Skeletal muscle tissue (tissue), 4 donors: ENCODE data around the gene C2CD4D. TPM values are rescaled to one million over a fixed set of nuclear protein-coding genes. Genes with fewer than 3 reads are reported as not detected.

Experiments
- H3K27ac ChIP-seq: one replicate; pipeline ENCODE4 v1.7.0; 2013; ENCODE audit warnings: mild to moderate bottlenecking, low read depth, low read length, inconsistent platforms
- H3K27me3 ChIP-seq, 3 donors: one replicate each; pipeline ENCODE4 v1.7.0; 2013; ENCODE audit warnings: low read length in 3 of 3; ENCODE audit not compliant: control insufficient read depth in 3 of 3, insufficient read depth in 3 of 3
- H3K36me3 ChIP-seq, 3 donors: one replicate each; pipeline ENCODE4 v1.7.0; 2013; ENCODE audit warnings: low read length in 3 of 3; ENCODE audit not compliant: control insufficient read depth in 3 of 3, insufficient read depth in 3 of 3
- H3K4me1 ChIP-seq, 3 donors: one replicate each; pipeline ENCODE4 v1.7.0; 2013; ENCODE audit warnings: low read length in 3 of 3, mild to moderate bottlenecking in 3 of 3; ENCODE audit not compliant: control insufficient read depth in 3 of 3, insufficient read depth in 3 of 3
- H3K4me3 ChIP-seq, 3 donors: one replicate each; pipeline ENCODE4 v1.7.0; 2013; ENCODE audit warnings: low read length in 3 of 3
- H3K9ac ChIP-seq, 3 donors: one replicate each; pipeline ENCODE4 v1.7.0; 2013; ENCODE audit warnings: low read length in 3 of 3, mild to moderate bottlenecking in 3 of 3, moderate library complexity in 2 of 3, low read depth in 1 of 3
- H3K9me3 ChIP-seq, 3 donors: one replicate each; pipeline ENCODE4 v1.7.0; 2013; ENCODE audit warnings: low read length in 3 of 3; ENCODE audit not compliant: control insufficient read depth in 3 of 3
- total RNA-seq: library from RNA; depleted of rRNA; stranded (reverse); fragments of >200 nt; gene quantifications from one replicate; pipeline ENCODE4 v1.2.3, GENCODE V29; 2014
- donor health status: Osteomylitis.

C2CD4D gene
- total RNA-seq, 1 donor from 2014 or later = not detected

DNA sequence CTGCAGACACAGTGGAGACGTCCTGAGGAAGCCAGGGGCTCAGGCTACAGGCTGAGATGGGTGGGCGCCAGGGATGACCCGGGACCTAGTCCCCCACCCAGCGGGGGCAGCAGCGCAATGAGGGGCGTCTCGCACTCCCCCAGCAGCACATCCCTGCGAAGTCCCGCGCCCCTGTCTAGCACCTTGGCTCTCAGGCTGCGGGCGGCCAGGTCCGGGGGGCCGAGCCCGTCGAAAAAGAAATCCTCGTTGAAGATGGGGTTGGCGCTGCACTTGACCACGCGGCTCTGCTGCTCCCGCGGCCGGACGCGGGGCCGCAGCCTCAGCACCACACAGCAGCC is 1.8 kb downstream of the C2CD4D start:
- Histone ChIP-seq H3K9ac (peak overlapping the region in 1 of 3 donors; percentile 60), H3K27ac (no peak overlapping the region), H3K36me3 (no peaks in the 10 kb centered on the region), H3K4me1 (peaks cover 15 to 35% (median 24%) of the 10 kb centered on the region in 3 donors), H3K27me3 (peaks cover 19 to 40% (median 34%) of the 10 kb centered on the region in 3 donors), H3K9me3 (no peaks in the 10 kb centered on the region), H3K4me3 (peak overlapping the region in 2 of 3 donors; percentile 49 to 58)

DNA sequence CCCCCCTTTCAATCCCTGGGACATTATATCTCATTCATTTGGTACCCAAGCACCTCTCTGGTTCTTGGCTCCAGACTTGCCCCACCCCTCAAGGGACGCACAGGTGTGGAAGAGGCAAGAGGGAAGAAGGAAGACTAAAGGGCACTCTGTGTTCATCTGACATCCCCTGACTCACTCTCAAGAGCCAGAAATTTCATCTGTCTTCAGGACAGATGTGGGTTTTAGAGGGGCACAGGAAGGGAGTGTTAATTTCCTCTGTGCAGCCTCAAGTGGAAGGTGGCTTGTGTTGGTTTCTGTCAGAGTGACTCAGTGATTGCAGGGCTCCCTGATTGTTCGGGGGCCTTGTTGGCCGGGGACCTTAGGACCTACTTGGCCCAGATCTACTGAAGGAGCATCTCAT is 2.4 kb downstream of the C2CD4D start:
- H3K4me3 ChIP-seq = no peak overlapping the region
- H3K9ac ChIP-seq = no peak overlapping the region
- H3K27me3 ChIP-seq = peaks cover 19 to 40% (median 34%) of the 10 kb centered on the region in 3 donors
- H3K27ac ChIP-seq = no peak overlapping the region
- peaks cover 20 to 42% (median 29%) of the 10 kb centered on the region in 3 donors for H3K4me1 ChIP-seq
- no peaks in the 10 kb centered on the region for H3K36me3 ChIP-seq
- no peaks in the 10 kb centered on the region for H3K9me3 ChIP-seq

DNA sequence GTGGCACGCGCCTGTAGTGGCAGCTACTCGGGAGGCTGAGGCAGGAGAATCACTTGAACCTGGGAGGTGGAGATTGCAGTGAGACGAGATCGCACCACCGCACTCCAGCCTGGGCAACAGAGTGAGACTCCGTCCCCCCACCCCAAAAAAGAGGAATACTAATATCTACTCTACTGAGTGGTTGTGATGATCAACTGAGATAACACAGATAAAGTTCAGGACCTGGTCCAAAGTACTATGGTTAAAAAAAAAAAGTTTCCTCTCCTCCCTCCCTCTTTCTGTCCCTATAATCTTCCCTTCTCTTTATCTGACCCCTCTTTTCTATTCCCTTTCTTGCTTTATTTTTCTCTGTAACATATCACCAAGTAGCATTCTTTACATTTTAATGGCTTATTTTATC is 4.0 kb downstream of the C2CD4D start:
- H3K4me3 ChIP-seq = no peak overlapping the region
- H3K9me3 ChIP-seq = no peaks in the 10 kb centered on the region
- peaks cover 25 to 57% (median 38%) of the 10 kb centered on the region in 3 donors for H3K4me1 ChIP-seq
- H3K27me3 ChIP-seq = peaks cover 19 to 34% (median 33%) of the 10 kb centered on the region in 3 donors
- no peak overlapping the region for H3K9ac ChIP-seq
- peaks cover 0 to 2% (median 0%) of the 10 kb centered on the region in 3 donors for H3K36me3 ChIP-seq
- no peak overlapping the region for H3K27ac ChIP-seq

DNA sequence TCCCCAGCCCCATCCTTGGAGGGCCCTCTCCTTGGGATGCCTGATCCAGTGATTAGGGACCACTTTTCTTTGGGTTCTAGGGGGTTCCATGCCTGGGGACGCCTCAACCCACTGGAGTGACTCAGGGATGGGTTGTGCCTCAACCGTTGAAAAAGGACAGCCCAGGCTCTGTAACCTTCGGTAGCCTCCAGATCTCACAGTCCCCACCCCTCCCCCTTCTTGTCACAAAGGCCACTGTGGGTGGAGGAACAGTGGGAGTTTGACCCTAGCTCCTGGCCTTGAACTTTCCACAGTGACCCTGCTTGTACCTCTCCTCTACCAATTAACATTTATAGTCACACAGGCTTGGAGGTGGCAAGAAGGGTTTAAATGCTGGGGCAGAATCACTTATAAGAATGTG is 5.4 kb downstream of the C2CD4D start:
- H3K4me1 ChIP-seq = peaks cover 36 to 65% (median 44%) of the 10 kb centered on the region in 3 donors
- H3K27me3 ChIP-seq = peaks cover 13 to 23% (median 19%) of the 10 kb centered on the region in 3 donors
- no peaks in the 10 kb centered on the region for H3K9me3 ChIP-seq
- H3K27ac ChIP-seq = no peak overlapping the region
- H3K4me3 ChIP-seq = no peak overlapping the region
- peak overlapping the region in 1 of 3 donors; percentile 45 for H3K9ac ChIP-seq
- H3K36me3 ChIP-seq = peaks cover 0 to 2% (median 0%) of the 10 kb centered on the region in 3 donors

DNA sequence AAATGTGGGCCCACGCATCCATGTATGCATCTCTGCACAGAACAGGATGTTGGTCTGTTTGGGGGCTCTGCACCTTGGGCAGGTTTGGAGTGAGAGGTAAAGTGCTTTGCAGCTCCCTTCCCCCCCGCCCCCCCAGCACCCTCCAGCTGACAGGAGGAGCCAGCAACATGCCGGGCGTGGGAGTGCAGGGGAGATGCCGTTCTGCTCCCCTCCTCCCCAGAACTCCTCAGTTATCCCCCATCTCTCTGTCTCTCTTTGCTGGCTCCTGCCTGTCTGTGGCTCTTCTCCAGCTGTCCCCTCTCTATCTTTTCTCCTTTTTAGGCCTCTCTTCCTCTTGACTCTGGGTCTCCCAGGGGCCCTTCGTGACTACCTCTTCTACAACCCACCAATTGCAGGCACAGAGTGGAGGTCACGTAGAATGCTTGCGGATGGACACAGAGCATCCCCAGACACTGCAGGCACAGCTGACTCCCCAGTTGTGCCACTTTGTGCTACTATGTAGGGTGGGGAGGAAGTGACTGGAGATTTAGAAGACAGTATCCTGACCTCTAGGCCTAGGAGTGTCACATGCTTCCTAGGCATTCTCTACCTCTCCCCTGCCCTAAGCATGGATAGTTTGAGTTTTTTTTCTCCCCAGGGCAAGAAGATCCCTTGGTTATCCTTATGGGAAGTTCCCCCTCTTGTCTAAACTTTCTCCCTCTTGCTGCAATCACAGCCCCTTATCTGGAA is 6.3 kb downstream of the C2CD4D start:
- H3K27ac ChIP-seq = peak overlapping the region; percentile 96
- peaks cover 7 to 14% (median 13%) of the 10 kb centered on the region in 3 donors for H3K27me3 ChIP-seq
- H3K9ac ChIP-seq = peak overlapping the region; percentile 23 to 76 (median 63)
- H3K4me1 ChIP-seq = peaks cover 42 to 68% (median 50%) of the 10 kb centered on the region in 3 donors
- no peaks in the 10 kb centered on the region for H3K9me3 ChIP-seq
- peak overlapping the region; percentile 24 to 38 (median 35) for H3K4me3 ChIP-seq
- peaks cover 0 to 3% (median 2%) of the 10 kb centered on the region in 3 donors for H3K36me3 ChIP-seq

DNA sequence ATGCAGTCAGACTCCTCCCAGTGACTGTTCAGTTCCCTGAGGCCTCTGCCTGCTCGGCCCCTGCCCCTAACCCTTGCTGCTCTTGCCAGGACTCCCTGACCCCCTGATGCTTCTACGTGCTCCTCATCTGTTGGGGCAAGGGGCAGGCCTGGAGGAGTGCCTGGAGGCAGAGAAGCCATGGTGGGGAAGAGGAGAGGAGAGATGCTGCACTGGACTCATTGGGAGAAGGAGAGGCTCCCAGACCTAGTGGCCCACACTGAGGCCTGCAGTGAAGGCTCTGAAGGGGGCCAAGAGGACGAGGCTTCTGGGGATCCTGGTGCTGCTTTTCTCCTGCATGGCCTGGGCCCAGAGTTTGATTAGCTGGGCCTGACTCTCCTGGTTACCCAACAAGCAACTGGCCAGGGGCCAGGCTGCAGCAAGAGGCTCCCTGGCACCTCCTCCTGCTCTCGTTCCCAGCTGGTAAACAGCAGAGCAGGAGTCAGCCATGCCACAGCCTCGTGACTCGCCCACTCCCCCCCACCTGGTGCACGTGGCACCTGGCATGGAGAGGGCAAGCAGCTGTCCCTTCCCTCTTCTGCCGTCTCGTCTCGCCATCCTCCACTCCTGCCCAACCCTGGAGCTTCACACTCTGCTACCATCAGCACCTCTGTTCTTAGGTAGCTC is 7.2 kb downstream of the C2CD4D start:
- Histone ChIP-seq H3K4me1 (peaks cover 41 to 69% (median 53%) of the 10 kb centered on the region in 3 donors), H3K36me3 (peaks cover 4 to 7% (median 6%) of the 10 kb centered on the region in 3 donors), H3K9ac (peak overlapping the region; percentile 27 to 100 (median 40)), H3K27ac (peak overlapping the region; percentile 96), H3K4me3 (peak overlapping the region; percentile 38 to 87 (median 85)), H3K27me3 (peaks cover 4 to 8% (median 5%) of the 10 kb centered on the region in 3 donors), H3K9me3 (no peaks in the 10 kb centered on the region)

DNA sequence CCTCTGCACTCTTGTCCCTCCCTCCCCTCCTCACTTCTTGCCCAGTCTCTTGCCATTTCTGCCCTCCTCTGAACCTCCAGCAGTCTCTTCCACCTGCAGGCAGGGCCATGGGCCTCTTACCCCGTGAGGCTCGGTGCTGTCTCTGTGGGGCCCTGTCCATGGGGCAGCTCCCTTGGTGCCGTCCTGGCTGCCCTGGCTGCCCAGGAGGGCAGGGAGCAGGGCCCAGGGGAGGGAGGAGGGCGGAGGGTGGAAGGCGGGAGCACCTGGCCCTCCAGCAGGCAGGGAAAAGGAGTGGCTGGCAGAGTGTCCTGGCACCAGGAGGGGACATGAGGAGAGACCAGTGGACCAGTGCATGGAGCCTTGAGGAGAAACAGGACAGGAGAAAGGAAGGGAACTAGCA is 8.0 kb downstream of the C2CD4D start, which contains the start of gene RORC:
Gene RORC (minus strand): TSS at position 198 of the 400 bp plus-strand sequence. CDS start 38 bp downstream, at position 160.
- Histone ChIP-seq H3K9ac (peak within 1 kb of the TSS; percentile 95 to 100 (median 96)), H3K9me3 (no peaks in the 10 kb centered on the region), H3K4me1 (peaks cover 41 to 73% (median 58%) of the 10 kb centered on the region in 3 donors), H3K27ac (peak within 1 kb of the TSS; percentile 96), H3K27me3 (no peaks in the 10 kb centered on the region), H3K4me3 (peak within 1 kb of the TSS; percentile 85 to 87 (median 85)), H3K36me3 (peaks cover 4 to 8% (median 7%) of the 10 kb centered on the region in 3 donors)

DNA sequence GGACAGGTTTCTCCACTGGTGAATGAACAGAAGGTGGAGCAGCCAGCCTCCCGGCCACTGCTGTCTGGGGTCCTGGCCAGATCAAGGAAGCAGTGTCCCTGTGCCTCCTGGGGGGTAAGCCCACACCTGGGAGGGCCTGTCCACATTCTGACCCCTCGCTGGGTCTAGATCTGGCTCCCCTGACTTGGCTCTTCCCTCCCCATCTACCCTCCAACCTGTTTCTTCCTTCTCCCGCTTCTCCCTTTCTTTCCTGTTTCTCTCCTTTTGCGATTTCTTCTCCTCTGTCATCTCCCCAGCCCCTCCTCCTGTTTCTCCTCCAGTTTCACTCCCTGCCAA is 8.4 kb downstream of the C2CD4D start:
- H3K36me3 ChIP-seq = peaks cover 4 to 8% (median 7%) of the 10 kb centered on the region in 3 donors
- no peaks in the 10 kb centered on the region for H3K9me3 ChIP-seq
- peaks cover 43 to 75% (median 60%) of the 10 kb centered on the region in 3 donors for H3K4me1 ChIP-seq
- peak overlapping the region; percentile 96 for H3K27ac ChIP-seq
- H3K27me3 ChIP-seq = no peaks in the 10 kb centered on the region
- H3K4me3 ChIP-seq = peak overlapping the region; percentile 85 to 87 (median 85)
- peak overlapping the region; percentile 95 to 100 (median 96) for H3K9ac ChIP-seq

DNA sequence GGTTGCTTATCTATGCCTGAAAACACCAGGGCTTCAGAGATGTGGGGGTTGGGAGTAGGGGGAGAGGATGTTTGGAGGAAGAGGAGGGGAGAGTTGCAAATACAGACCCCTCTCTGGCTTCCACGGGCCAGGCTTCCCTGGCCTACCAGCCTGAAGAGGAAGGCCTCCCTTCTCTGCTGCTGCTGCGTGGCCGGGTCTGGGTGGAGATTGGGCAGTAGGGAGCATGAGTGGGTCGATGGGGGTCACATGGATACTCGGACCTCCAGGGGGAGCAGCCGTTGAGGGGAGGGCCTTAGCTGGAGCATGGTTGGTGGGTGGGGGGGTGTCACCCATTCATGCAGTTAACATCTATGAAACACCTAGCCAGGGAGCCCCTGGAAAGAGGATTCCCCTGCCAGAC is 9.6 kb downstream of the C2CD4D start:
- Histone ChIP-seq H3K27ac (peak overlapping the region; percentile 96), H3K27me3 (no peaks in the 10 kb centered on the region), H3K4me1 (peaks cover 53 to 85% (median 72%) of the 10 kb centered on the region in 3 donors), H3K4me3 (peak overlapping the region; percentile 5 to 87 (median 85)), H3K36me3 (peaks cover 4 to 8% (median 7%) of the 10 kb centered on the region in 3 donors), H3K9ac (peak overlapping the region; percentile 2 to 81 (median 55)), H3K9me3 (no peaks in the 10 kb centered on the region)
